ENCODE results near the gene CDC42BPB.

The CDC42BPB gene

DNA sequence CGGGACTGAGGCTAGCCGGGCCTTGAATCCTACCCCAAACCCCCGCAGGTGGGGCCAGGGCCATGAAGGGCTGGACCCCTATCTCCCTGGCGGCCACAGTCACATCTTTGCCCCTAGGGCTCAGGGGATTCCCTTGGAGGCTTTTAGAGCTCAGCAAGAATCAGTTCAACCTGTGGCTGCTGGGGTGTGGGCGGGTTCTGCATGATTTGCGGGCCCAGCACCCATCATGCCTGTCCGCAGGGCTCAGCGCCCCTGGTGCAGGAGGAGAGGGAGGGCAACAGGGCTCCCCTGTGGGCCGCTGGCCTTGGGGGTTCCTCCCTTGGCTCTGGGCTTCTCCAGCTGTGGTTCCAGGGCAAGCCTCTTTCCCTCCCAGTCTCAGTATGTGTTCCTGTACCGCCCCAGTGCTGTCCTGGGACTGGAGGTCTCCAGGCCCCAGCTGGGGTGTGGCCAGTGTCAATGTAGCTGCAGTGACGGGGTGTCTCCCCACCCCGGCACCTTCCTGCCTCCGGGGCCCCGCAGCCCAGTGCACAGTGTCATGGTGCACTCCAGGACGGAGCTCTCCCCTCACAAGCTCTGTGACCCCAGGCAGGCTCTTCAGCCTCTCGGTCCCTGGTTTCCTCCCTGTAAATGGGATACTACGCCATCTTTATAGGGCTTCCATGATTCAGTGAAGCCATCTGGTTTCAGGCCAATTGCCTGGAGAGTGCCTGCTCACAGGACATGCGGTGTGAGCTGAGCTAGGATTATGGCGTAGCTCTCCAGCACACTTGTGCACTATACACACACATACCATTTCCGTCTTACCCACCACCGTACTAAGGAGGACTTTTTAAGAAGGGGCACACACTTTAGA is 16.8 kb upstream of the CDC42BPB start:
- Histone ChIP-seq H3K4me3 (ENCODE audit: low read depth, low read length) (no peak overlapping the region), H3K36me3 (no peaks in the 10 kb centered on the region), H3K27me3 (no peaks in the 10 kb centered on the region), H3K4me1 (no peaks in the 10 kb centered on the region), H3K9me3 (no peaks in the 10 kb centered on the region)
- TF ChIP-seq, protein P1, sequence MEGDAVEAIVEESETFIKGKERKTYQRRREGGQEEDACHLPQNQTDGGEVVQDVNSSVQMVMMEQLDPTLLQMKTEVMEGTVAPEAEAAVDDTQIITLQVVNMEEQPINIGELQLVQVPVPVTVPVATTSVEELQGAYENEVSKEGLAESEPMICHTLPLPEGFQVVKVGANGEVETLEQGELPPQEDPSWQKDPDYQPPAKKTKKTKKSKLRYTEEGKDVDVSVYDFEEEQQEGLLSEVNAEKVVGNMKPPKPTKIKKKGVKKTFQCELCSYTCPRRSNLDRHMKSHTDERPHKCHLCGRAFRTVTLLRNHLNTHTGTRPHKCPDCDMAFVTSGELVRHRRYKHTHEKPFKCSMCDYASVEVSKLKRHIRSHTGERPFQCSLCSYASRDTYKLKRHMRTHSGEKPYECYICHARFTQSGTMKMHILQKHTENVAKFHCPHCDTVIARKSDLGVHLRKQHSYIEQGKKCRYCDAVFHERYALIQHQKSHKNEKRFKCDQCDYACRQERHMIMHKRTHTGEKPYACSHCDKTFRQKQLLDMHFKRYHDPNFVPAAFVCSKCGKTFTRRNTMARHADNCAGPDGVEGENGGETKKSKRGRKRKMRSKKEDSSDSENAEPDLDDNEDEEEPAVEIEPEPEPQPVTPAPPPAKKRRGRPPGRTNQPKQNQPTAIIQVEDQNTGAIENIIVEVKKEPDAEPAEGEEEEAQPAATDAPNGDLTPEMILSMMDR (IDR thresholded peaks at IDR 0.05; ENCODE audit: low read depth, low read length): no peak
- peak; percentile 12 for DNase-seq

DNA sequence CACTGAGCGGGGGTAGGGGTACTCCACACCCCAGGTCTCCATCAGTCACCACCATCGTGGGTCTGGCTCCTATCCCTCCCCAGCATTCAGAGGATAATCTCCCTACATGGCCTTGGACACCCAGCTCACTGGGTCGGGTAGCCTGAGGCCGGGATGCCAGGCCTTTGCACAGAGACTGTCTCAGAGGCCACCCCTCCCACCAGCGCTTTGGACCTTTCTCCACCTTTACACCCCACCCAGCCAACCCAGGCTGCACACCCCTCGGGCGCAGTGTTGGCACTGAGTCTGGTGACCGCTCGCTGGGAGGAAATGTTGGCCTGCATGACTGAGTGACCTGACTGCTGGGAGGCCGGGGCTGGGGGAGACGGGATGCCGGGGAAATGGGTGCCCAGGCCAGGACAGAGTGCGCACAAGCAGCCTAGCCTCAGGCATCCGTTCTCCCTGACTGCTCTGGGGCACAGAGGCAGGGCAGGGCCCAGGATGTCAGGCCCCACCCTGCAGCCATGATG is 16.1 kb upstream of the CDC42BPB start:
- H3K4me3 ChIP-seq (ENCODE audit: low read depth, low read length): no peak overlapping the region
- no peaks in the 10 kb centered on the region for H3K27me3 ChIP-seq
- H3K36me3 ChIP-seq: no peaks in the 10 kb centered on the region
- DNase-seq: no peak
- H3K4me1 ChIP-seq: no peaks in the 10 kb centered on the region
- no peaks in the 10 kb centered on the region for H3K9me3 ChIP-seq
- TF ChIP-seq, protein P1 (IDR thresholded peaks at IDR 0.05; ENCODE audit: low read depth, low read length): no peak

GRCh38 chr14:103072595-103073366 is 15.4 kb upstream of the CDC42BPB start:
- no peaks in the 10 kb centered on the region for H3K9me3 ChIP-seq
- H3K4me1 ChIP-seq: no peaks in the 10 kb centered on the region
- no peaks in the 10 kb centered on the region for H3K27me3 ChIP-seq
- no peak overlapping the region for H3K4me3 ChIP-seq (ENCODE audit: low read depth, low read length)
- no peaks in the 10 kb centered on the region for H3K36me3 ChIP-seq
- no peak for DNase-seq
- TF ChIP-seq, protein P1 (IDR thresholded peaks at IDR 0.05; ENCODE audit: low read depth, low read length): no peak

GRCh38 chr14:103071544-103072251 is 14.3 kb upstream of the CDC42BPB start:
- H3K4me3 ChIP-seq (ENCODE audit: low read depth, low read length): no peak overlapping the region
- H3K36me3 ChIP-seq: no peaks in the 10 kb centered on the region
- no peak for DNase-seq
- H3K27me3 ChIP-seq: no peaks in the 10 kb centered on the region
- no peaks in the 10 kb centered on the region for H3K9me3 ChIP-seq
- no peaks in the 10 kb centered on the region for H3K4me1 ChIP-seq
- TF ChIP-seq, protein P1 (IDR thresholded peaks at IDR 0.05; ENCODE audit: low read depth, low read length): no peak

- no peak for DNase-seq
- Histone ChIP-seq H3K4me3 (ENCODE audit: low read depth, low read length) (no peak overlapping the region), H3K27me3 (no peaks in the 10 kb centered on the region), H3K9me3 (no peaks in the 10 kb centered on the region), H3K36me3 (no peaks in the 10 kb centered on the region), H3K4me1 (no peaks in the 10 kb centered on the region)
- TF ChIP-seq, protein P1 (IDR thresholded peaks at IDR 0.05; ENCODE audit: low read depth, low read length): no peak
Observed at GRCh38 chr14:103070971-103071542, 13.7 kb upstream of the CDC42BPB start.
